Activated naive CD4-positive, alpha-beta T cell treated with anti-CD3 and anti-CD28 coated beads, Interleukin-2, amount 50 U/mL, for 24 hours (primary cell): ENCODE measurements around the gene BCL2L12.

Experiments used
- H3K27ac Mint-ChIP-seq: one replicate; pipeline ENCODE4 v1.8.0; 2021; ENCODE audit warnings: mild to moderate bottlenecking, mixed read lengths
- H3K27me3 Mint-ChIP-seq: one replicate; pipeline ENCODE4 v1.8.0; 2021; ENCODE audit warnings: mixed read lengths
- H3K36me3 Mint-ChIP-seq: one replicate; pipeline ENCODE4 v1.8.0; 2021; ENCODE audit warnings: mixed read lengths
- H3K4me1 Mint-ChIP-seq: one replicate; pipeline ENCODE4 v1.8.0; 2021; ENCODE audit warnings: mixed read lengths
- H3K4me3 Mint-ChIP-seq: one replicate; pipeline ENCODE4 v1.8.0; 2021; ENCODE audit warnings: mild to moderate bottlenecking, mixed read lengths
- H3K9me3 Mint-ChIP-seq: one replicate; pipeline ENCODE4 v1.8.0; 2021; ENCODE audit warnings: mixed read lengths

Gene BCL2L12

GRCh38 chr19:49669516-49669915, 3.8 kb downstream of the BCL2L12 start:
- H3K4me3 Mint-ChIP-seq, result no peak overlapping the region
- no peaks in the 10 kb centered on the region for H3K9me3 Mint-ChIP-seq
- H3K27me3 Mint-ChIP-seq, result no peaks in the 10 kb centered on the region
- peaks cover 1% of the 10 kb centered on the region for H3K36me3 Mint-ChIP-seq
- H3K27ac Mint-ChIP-seq, result no peak overlapping the region
- H3K4me1 Mint-ChIP-seq, result peaks cover 34% of the 10 kb centered on the region

GRCh38 chr19:49672131-49672919, 6.6 kb downstream of the BCL2L12 start:
- no peaks in the 10 kb centered on the region for H3K9me3 Mint-ChIP-seq
- H3K27me3 Mint-ChIP-seq, result no peaks in the 10 kb centered on the region
- no peak overlapping the region for H3K27ac Mint-ChIP-seq
- no peak overlapping the region for H3K4me3 Mint-ChIP-seq
- peaks cover 25% of the 10 kb centered on the region for H3K4me1 Mint-ChIP-seq
- H3K36me3 Mint-ChIP-seq, result peaks cover 1% of the 10 kb centered on the region

- no peaks in the 10 kb centered on the region for H3K36me3 Mint-ChIP-seq
- H3K9me3 Mint-ChIP-seq, result no peaks in the 10 kb centered on the region
- H3K27me3 Mint-ChIP-seq, result no peaks in the 10 kb centered on the region
- H3K4me1 Mint-ChIP-seq, result peaks cover 37% of the 10 kb centered on the region
- peak overlapping the region; percentile 93 for H3K4me3 Mint-ChIP-seq
- H3K27ac Mint-ChIP-seq, result peak overlapping the region; percentile 99
Measured at GRCh38 chr19:49676136-49676783, 10.5 kb downstream of the BCL2L12 start.

- no peaks in the 10 kb centered on the region for H3K9me3 Mint-ChIP-seq
- no peaks in the 10 kb centered on the region for H3K36me3 Mint-ChIP-seq
- peak overlapping the region; percentile 93 for H3K4me3 Mint-ChIP-seq
- H3K27me3 Mint-ChIP-seq, result no peaks in the 10 kb centered on the region
- H3K4me1 Mint-ChIP-seq, result peaks cover 36% of the 10 kb centered on the region
- H3K27ac Mint-ChIP-seq, result peak overlapping the region; percentile 99
Measured at GRCh38 chr19:49676784-49677230, 11.1 kb downstream of the BCL2L12 start.

GRCh38 chr19:49677231-49677900, 11.6 kb downstream of the BCL2L12 start, which contains the start of gene PRMT1:
Gene PRMT1 (plus strand): TSS chr19:49677271. CDS start chr19:49677281, 10 bp downstream.
- no peaks in the 10 kb centered on the region for H3K9me3 Mint-ChIP-seq
- H3K27me3 Mint-ChIP-seq, result no peaks in the 10 kb centered on the region
- peaks cover 30% of the 10 kb centered on the region for H3K4me1 Mint-ChIP-seq
- H3K36me3 Mint-ChIP-seq, result no peaks in the 10 kb centered on the region
- H3K27ac Mint-ChIP-seq, result peak within 1 kb of the TSS; percentile 99
- H3K4me3 Mint-ChIP-seq, result peak within 1 kb of the TSS; percentile 93

GRCh38 chr19:49677901-49678674, 12.4 kb downstream of the BCL2L12 start:
- Mint-ChIP-seq H3K4me1 (peaks cover 28% of the 10 kb centered on the region), H3K4me3 (peak overlapping the region; percentile 93), H3K36me3 (no peaks in the 10 kb centered on the region), H3K27me3 (no peaks in the 10 kb centered on the region), H3K27ac (peak overlapping the region; percentile 96), H3K9me3 (no peaks in the 10 kb centered on the region)

- Mint-ChIP-seq H3K27me3 (no peaks in the 10 kb centered on the region), H3K27ac (no peak overlapping the region), H3K36me3 (peaks cover 3% of the 10 kb centered on the region), H3K9me3 (no peaks in the 10 kb centered on the region), H3K4me1 (peaks cover 27% of the 10 kb centered on the region), H3K4me3 (peak overlapping the region; percentile 93)
Measured at GRCh38 chr19:49678985-49679770, 13.4 kb downstream of the BCL2L12 start.

- no peaks in the 10 kb centered on the region for H3K27me3 Mint-ChIP-seq
- H3K4me3 Mint-ChIP-seq, result peak overlapping the region; percentile 70
- H3K27ac Mint-ChIP-seq, result no peak overlapping the region
- peaks cover 3% of the 10 kb centered on the region for H3K36me3 Mint-ChIP-seq
- H3K9me3 Mint-ChIP-seq, result no peaks in the 10 kb centered on the region
- H3K4me1 Mint-ChIP-seq, result peaks cover 27% of the 10 kb centered on the region
Measured at GRCh38 chr19:49679771-49680413, 14.2 kb downstream of the BCL2L12 start.

- H3K9me3 Mint-ChIP-seq, result no peaks in the 10 kb centered on the region
- peak overlapping the region; percentile 70 for H3K4me3 Mint-ChIP-seq
- H3K27me3 Mint-ChIP-seq, result no peaks in the 10 kb centered on the region
- H3K27ac Mint-ChIP-seq, result peak overlapping the region; percentile 76
- H3K36me3 Mint-ChIP-seq, result peaks cover 7% of the 10 kb centered on the region
- H3K4me1 Mint-ChIP-seq, result peaks cover 27% of the 10 kb centered on the region
Measured at GRCh38 chr19:49680421-49681351, 15.0 kb downstream of the BCL2L12 start.

- Mint-ChIP-seq H3K36me3 (peaks cover 9% of the 10 kb centered on the region), H3K4me1 (peaks cover 17% of the 10 kb centered on the region), H3K27me3 (no peaks in the 10 kb centered on the region), H3K27ac (no peak overlapping the region), H3K4me3 (no peak overlapping the region), H3K9me3 (no peaks in the 10 kb centered on the region)
Measured at GRCh38 chr19:49681830-49682229, 16.1 kb downstream of the BCL2L12 start.

GRCh38 chr19:49682274-49682673, 16.5 kb downstream of the BCL2L12 start:
- no peaks in the 10 kb centered on the region for H3K9me3 Mint-ChIP-seq
- H3K27me3 Mint-ChIP-seq, result no peaks in the 10 kb centered on the region
- H3K27ac Mint-ChIP-seq, result no peak overlapping the region
- H3K36me3 Mint-ChIP-seq, result peaks cover 9% of the 10 kb centered on the region
- H3K4me1 Mint-ChIP-seq, result peaks cover 17% of the 10 kb centered on the region
- no peak overlapping the region for H3K4me3 Mint-ChIP-seq

- peaks cover 11% of the 10 kb centered on the region for H3K36me3 Mint-ChIP-seq
- no peak overlapping the region for H3K4me3 Mint-ChIP-seq
- no peaks in the 10 kb centered on the region for H3K27me3 Mint-ChIP-seq
- peaks cover 21% of the 10 kb centered on the region for H3K4me1 Mint-ChIP-seq
- no peaks in the 10 kb centered on the region for H3K9me3 Mint-ChIP-seq
- peak overlapping the region; percentile 77 for H3K27ac Mint-ChIP-seq
Measured at GRCh38 chr19:49683814-49684250, 18.1 kb downstream of the BCL2L12 start.

GRCh38 chr19:49684251-49684982, 18.7 kb downstream of the BCL2L12 start:
- H3K27ac Mint-ChIP-seq, result peak overlapping the region; percentile 77
- peaks cover 26% of the 10 kb centered on the region for H3K4me1 Mint-ChIP-seq
- H3K27me3 Mint-ChIP-seq, result no peaks in the 10 kb centered on the region
- no peaks in the 10 kb centered on the region for H3K9me3 Mint-ChIP-seq
- H3K4me3 Mint-ChIP-seq, result no peak overlapping the region
- H3K36me3 Mint-ChIP-seq, result peaks cover 11% of the 10 kb centered on the region
